HepG2 (cell line): ENCODE data around the gene TIGAR. TPM values are rescaled to one million over a fixed set of nuclear protein-coding genes. Genes with fewer than 3 reads are reported as not detected.

ENCODE experiments used
- ATF1 ChIP-seq: IDR thresholded peaks from 2 replicates; pipeline ENCODE4 v1.6.1; 2016; ENCODE audit warnings: mild to moderate bottlenecking, control low read depth
- ATF7 ChIP-seq, 2 experiments: fragments of 450-650 bp in 1 of 2; sonication (generic) in 1 of 2; formaldehyde crosslinking in 1 of 2; IDR thresholded peaks; 2 replicates each; pipeline versions ENCODE4 v1.4.0 to v1.6.1; 2016 to 2020; ENCODE audit warnings: antibody characterized with exemption in 1 of 2, mild to moderate bottlenecking in 1 of 2, missing genetic modification reagents in 1 of 2
- CEBPB ChIP-seq: IDR thresholded peaks from 2 replicates; pipeline ENCODE4 v1.6.1; 2011; ENCODE audit warnings: low read depth, low read length, improper control_type of control experiment, borderline replicate concordance
- CREB1 ChIP-seq, 2 experiments: fragments of 450-650 bp in 1 of 2; IDR thresholded peaks; 2 replicates each; pipeline ENCODE4 v1.6.1; 2016 to 2017; ENCODE audit warnings: control low read depth in 1 of 2, mild to moderate bottlenecking in 1 of 2, missing compliant biosample characterization in 1 of 2, missing genetic modification characterization in 1 of 2
- HMG20A ChIP-seq: IDR thresholded peaks from 2 replicates; pipeline ENCODE4 v1.6.1; 2016; ENCODE audit warnings: borderline replicate concordance
- KDM5A ChIP-seq: fragments of 200-600 bp; sonication (generic); IDR thresholded peaks from 2 replicates; pipeline ENCODE4 v1.7.0; 2018; ENCODE audit warnings: antibody characterized with exemption, mild to moderate bottlenecking, low read length, borderline replicate concordance
- MXD4 ChIP-seq: IDR thresholded peaks from 2 replicates; pipeline ENCODE4 v1.6.1; 2016; ENCODE audit warnings: mild to moderate bottlenecking, missing biosample characterization, missing genetic modification reagents
- NAIF1 ChIP-seq: sonication (generic); formaldehyde crosslinking; IDR thresholded peaks from 2 replicates; pipeline ENCODE4 v1.5.0; 2020; ENCODE audit warnings: mild to moderate bottlenecking, missing genetic modification reagents, borderline replicate concordance
- NFATC3 ChIP-seq: sonication (generic); formaldehyde crosslinking; IDR thresholded peaks from 2 replicates; pipeline ENCODE4 v1.5.1; 2020; ENCODE audit warnings: mild to moderate bottlenecking, missing genetic modification reagents
- PRDM15 ChIP-seq: sonication (generic); formaldehyde crosslinking; IDR thresholded peaks from 2 replicates; pipeline ENCODE4 v1.4.0; 2020; ENCODE audit warnings: missing genetic modification reagents
- STAT6 ChIP-seq: sonication (generic); formaldehyde crosslinking; IDR thresholded peaks from 2 replicates; pipeline ENCODE4 v1.4.0; 2020; ENCODE audit warnings: missing genetic modification reagents, mild to moderate bottlenecking, borderline replicate concordance
- THYN1 ChIP-seq: sonication (generic); formaldehyde crosslinking; IDR thresholded peaks from 2 replicates; pipeline ENCODE4 v1.8.1; 2023; ENCODE audit warnings: low read depth, mild to moderate bottlenecking, moderate library complexity, missing genetic modification reagents, borderline replicate concordance
- ZNF615 ChIP-seq: sonication (generic); formaldehyde crosslinking; IDR thresholded peaks from 2 replicates; pipeline ENCODE4 v1.5.0; 2020; ENCODE audit warnings: mild to moderate bottlenecking, missing genetic modification reagents, borderline replicate concordance
- polyA plus RNA-seq, 8 experiments: library from polyadenylated mRNA; depleted of rRNA in 3 of 8; stranded (reverse) in 7 of 8; unstranded in 1 of 8; fragments of >200 nt; fragmentation: Illumina TruSeq in 4 of 8; extraction: Trizol in 4 of 8; gene quantifications; 2 replicates each; pipeline versions ENCODE4 v1.2.1 to v1.2.3, GENCODE V29; 2011 to 2016; ENCODE audit warnings: low read depth in 4 of 8, missing spikeins in 1 of 8, mixed read lengths in 1 of 8; ENCODE audit not compliant: insufficient read depth in 1 of 8
- total RNA-seq, 5 experiments: library from RNA; depleted of rRNA; stranded (reverse); fragments of >200 nt; fragmentation: Illumina TruSeq; extraction: Trizol; gene quantifications; 2 replicates each; pipeline ENCODE4 v1.2.3, GENCODE V29; 2016; ENCODE audit warnings: low read depth in 1 of 5
- TF ChIP-seq, protein P1 (sequence below): sonication (generic); formaldehyde crosslinking; IDR thresholded peaks from 2 replicates; pipeline ENCODE4 v1.5.0; 2020; ENCODE audit warnings: mild to moderate bottlenecking, missing genetic modification reagents, moderate library complexity
- TF ChIP-seq, protein P2 (sequence below): sonication (generic); formaldehyde crosslinking; IDR thresholded peaks from 2 replicates; pipeline ENCODE4 v1.4.0; 2020; ENCODE audit warnings: mild to moderate bottlenecking, missing genetic modification reagents

TIGAR gene
- total and polyA plus RNA-seq, 2 of the 13 experiments (the other 11 are each of a cell fraction or from before 2014, with no cell fraction given), result 2.6 to 21.8 TPM

GRCh38 chr12:4307593-4308333, 13.2 kb upstream of the TIGAR start (continued):
- TF ChIP-seq CREB1 (IDR thresholded peaks at IDR 0.05), result no peak
- TF ChIP-seq CREB1 (CRISPR knock-in tag; IDR thresholded peaks at IDR 0.05), result no peak
- no peak for TF ChIP-seq KDM5A
- no peak for TF ChIP-seq PRDM15 (CRISPR knock-in tag)
- TF ChIP-seq ATF7 (IDR thresholded peaks at IDR 0.05), result no peak
- TF ChIP-seq ATF7 (CRISPR knock-in tag; IDR thresholded peaks at IDR 0.05), result no peak
- peak; percentile 42; the same call in 1 of the 2 replicates for TF ChIP-seq MXD4 (CRISPR knock-in tag)
- TF ChIP-seq ATF1, result no peak
- TF ChIP-seq HMG20A, result no peak
- TF ChIP-seq STAT6 (CRISPR knock-in tag), result no peak
- TF ChIP-seq CEBPB, result no peak
- TF ChIP-seq, protein P1, sequence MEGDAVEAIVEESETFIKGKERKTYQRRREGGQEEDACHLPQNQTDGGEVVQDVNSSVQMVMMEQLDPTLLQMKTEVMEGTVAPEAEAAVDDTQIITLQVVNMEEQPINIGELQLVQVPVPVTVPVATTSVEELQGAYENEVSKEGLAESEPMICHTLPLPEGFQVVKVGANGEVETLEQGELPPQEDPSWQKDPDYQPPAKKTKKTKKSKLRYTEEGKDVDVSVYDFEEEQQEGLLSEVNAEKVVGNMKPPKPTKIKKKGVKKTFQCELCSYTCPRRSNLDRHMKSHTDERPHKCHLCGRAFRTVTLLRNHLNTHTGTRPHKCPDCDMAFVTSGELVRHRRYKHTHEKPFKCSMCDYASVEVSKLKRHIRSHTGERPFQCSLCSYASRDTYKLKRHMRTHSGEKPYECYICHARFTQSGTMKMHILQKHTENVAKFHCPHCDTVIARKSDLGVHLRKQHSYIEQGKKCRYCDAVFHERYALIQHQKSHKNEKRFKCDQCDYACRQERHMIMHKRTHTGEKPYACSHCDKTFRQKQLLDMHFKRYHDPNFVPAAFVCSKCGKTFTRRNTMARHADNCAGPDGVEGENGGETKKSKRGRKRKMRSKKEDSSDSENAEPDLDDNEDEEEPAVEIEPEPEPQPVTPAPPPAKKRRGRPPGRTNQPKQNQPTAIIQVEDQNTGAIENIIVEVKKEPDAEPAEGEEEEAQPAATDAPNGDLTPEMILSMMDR (CRISPR knock-in tag), result peak; percentile 97
- TF ChIP-seq THYN1 (CRISPR knock-in tag), result no peak
- no peak for TF ChIP-seq NAIF1 (CRISPR knock-in tag)
- TF ChIP-seq NFATC3, result no peak
- TF ChIP-seq ZNF615 (CRISPR knock-in tag), result no peak
- TF ChIP-seq, protein P2, sequence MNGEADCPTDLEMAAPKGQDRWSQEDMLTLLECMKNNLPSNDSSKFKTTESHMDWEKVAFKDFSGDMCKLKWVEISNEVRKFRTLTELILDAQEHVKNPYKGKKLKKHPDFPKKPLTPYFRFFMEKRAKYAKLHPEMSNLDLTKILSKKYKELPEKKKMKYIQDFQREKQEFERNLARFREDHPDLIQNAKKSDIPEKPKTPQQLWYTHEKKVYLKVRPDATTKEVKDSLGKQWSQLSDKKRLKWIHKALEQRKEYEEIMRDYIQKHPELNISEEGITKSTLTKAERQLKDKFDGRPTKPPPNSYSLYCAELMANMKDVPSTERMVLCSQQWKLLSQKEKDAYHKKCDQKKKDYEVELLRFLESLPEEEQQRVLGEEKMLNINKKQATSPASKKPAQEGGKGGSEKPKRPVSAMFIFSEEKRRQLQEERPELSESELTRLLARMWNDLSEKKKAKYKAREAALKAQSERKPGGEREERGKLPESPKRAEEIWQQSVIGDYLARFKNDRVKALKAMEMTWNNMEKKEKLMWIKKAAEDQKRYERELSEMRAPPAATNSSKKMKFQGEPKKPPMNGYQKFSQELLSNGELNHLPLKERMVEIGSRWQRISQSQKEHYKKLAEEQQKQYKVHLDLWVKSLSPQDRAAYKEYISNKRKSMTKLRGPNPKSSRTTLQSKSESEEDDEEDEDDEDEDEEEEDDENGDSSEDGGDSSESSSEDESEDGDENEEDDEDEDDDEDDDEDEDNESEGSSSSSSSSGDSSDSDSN, result peak; percentile 71
